Kidney tubule cell (primary cell): ENCODE data around the gene PARVB.

Experiments used
- DNase-seq: peaks from one replicate; pipeline ENCODE4 v3.0.0-alpha.2; 2018; ENCODE audit warnings: low spot score

The PARVB gene

DNA sequence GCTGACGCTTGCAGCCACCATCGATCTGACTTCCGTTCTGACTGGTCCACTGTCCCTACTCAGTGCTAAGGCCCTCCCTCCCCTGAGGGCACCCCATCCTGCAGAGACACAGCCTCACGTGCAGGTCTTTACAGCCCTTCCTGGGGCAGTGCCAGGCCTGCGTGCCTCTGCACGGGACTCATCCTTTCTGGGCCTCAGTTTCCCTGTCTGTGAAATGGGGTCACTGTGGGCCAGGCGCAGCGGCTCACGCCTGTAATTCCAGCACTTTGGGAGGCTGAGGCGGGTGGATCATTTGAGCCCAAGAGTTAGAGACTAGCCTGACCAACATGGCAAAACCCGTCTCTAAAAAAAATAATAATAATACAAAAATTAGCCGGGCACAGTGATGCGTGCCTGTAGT lies 138.9 kb downstream of the PARVB start:
- DNase-seq, result no peak

DNA sequence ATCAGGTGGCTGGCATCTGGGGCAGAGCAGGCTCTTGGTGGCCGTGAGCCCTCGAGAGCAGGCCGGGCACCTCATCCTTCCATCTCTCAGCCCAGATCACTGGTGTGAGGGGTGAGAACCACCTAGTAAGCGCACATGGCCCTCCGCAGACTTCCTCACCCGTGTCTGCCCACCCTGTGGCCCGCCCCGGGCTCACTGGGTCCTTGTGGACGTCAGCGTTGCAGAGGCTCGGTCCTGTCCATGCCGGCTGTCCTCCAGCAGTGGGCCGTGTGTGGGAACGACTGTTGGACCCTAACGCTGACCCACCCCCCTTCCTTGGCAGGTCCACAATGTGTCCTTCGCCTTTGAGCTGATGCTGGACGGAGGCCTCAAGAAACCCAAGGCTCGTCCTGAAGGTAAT lies 139.4 kb downstream of the PARVB start:
- DNase-seq, result no peak

DNA sequence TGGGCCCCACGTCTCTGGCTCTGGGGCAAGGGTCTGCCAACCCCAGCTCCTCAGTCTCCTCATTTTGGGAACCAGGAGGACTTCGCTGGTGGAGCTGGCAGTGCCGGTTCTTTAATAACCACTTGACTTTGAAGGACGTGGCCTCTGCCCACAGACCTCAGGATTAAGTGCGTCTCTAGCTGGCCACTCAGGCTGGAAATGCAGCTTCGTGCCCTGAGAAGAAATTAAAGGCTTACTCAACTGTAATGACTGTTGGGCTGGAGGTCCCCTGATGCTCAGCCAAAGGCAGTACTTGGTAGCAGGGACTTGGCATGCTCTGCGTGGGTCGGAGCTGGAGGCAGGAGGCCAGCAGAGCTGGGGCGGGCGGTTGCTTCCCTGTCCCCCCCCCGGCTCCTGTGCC lies 139.9 kb downstream of the PARVB start:
- no peak for DNase-seq

DNA sequence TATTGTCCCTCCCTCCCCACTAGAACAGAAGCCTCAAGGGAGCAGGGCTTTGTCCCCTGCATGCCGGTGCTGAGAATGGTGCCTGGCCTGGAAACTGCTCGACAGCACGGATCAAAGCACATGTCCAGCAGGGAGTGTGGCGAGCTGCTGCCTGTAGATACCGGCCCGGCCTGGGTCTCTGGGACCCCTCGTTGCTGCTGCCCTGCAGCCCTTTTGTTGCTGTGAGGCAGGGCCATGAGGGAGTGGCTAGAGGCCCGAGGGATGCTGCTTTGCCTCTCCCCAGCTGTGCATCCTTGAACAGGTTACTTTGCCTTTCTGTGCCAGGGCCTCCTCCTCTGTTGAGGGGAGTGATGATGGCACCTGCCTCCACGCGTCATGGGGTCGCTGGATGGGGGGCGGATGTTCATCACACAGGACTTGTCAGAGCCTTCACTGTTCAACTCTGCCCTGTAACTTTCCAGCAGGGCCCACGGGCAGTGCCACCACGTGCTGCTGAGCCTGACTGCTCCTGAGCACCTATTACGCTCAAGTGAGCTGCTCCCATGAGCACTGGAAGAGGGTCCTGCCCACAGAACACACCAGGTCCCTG lies 141.3 kb downstream of the PARVB start:
- DNase-seq, result no peak

DNA sequence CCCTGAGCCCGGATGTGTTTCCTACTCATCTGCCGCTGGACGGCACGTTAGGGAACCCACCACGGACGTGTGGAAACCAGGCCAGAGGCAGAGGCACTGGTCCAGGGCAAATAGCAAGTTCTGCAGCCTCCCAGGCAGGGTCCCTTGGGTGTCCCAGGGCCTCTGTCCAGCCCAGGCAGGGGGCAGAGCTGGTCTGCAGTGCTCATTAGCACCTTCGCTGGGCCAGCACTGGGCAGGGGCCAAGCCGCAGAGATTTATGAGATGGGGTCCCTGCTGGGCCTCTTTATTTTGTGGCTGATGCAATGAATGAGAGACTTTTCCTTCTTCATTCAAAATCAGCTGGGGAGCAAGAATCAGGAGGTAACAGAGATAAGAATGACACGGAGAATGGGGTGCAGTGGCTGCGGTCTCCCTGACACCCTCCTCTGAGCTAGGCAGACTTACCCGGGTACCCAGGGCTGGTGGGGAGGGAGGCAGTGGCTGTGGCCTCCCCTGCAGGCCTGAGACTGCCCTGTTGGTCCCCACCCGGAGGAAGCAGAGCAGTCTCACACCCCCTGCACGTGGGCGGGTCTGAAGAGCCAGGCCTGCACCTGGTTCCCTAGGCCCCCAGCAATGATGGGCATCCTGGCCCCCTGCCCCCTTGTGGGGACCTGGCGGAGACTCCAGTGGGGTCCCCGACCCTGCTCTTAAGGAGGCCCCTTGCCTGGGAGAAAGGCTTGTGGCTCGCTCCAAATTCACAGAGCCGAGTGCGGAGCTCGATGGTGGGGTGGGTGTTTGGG lies 142.6 kb downstream of the PARVB start:
- DNase-seq, result no peak

- DNase-seq, result no peak
These were observed 143.4 kb downstream of the PARVB start for GRCh38 chr22:44167501-44167900.

DNA sequence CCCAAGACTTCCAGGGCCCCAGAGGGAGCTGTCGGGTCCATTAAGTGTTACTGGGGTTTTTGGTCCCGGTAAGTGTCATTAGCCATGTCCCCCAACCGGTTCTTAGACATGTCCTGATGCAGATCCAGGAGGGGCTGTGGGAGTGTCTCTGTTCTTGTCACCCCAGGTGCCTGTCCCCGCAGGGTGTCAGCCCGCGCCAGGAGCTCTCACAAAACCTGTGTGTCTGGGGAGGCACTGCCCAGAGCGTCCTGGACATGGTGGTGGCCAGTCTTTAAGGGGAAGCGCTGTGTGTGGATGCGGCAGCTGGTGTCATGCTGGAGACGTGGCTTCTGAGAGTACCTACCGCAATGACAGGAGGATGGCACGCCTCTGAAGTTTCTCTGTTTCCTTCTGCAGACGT lies 144.1 kb downstream of the PARVB start:
- no peak for DNase-seq

- DNase-seq, result no peak
These were observed 146.4 kb downstream of the PARVB start for GRCh38 chr22:44170470-44170869.

DNA sequence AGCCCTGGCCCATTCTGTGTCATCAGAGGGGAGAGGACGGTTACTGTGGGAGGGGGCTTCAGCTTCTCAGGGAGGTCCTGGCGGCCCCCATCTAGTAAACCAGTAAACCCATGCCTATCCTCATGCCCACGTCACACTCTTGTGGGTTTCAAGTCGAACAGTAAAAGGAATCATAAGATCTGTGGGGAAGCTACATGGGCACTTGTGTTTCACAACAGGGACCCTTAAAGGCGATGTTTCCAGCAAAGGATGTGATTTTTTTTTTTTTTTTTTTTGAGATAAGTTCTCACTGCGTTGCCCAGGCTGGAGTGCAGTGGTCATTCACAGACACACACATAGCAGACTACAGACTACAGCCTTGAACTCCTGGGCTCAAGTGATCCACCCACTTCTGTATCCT lies 147.5 kb downstream of the PARVB start:
- DNase-seq, result no peak

- DNase-seq, result no peak
These were observed 148.4 kb downstream of the PARVB start for GRCh38 chr22:44172370-44173108.

- DNase-seq, result no peak
These were observed 149.1 kb downstream of the PARVB start for GRCh38 chr22:44173154-44173553.

DNA sequence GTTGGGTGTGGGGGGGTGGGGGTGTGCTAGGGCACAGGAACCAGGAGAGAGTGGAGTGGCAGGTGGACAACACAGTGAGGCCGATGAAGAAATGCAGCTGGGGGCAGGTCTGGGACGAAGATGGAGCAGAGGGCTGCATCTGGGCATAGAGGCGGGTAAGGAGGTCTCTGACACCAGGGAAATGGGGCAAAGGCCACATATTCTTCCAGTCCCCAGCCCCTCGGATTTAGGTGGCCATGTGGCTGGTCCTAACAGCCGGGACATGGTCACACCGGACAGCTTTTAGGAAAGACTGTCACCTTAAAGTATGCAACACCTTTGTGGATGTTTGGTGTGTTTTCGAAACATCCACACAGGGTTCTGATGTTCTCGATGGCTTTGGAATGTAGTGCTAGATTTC lies 151.6 kb downstream of the PARVB start:
- DNase-seq, result no peak

DNA sequence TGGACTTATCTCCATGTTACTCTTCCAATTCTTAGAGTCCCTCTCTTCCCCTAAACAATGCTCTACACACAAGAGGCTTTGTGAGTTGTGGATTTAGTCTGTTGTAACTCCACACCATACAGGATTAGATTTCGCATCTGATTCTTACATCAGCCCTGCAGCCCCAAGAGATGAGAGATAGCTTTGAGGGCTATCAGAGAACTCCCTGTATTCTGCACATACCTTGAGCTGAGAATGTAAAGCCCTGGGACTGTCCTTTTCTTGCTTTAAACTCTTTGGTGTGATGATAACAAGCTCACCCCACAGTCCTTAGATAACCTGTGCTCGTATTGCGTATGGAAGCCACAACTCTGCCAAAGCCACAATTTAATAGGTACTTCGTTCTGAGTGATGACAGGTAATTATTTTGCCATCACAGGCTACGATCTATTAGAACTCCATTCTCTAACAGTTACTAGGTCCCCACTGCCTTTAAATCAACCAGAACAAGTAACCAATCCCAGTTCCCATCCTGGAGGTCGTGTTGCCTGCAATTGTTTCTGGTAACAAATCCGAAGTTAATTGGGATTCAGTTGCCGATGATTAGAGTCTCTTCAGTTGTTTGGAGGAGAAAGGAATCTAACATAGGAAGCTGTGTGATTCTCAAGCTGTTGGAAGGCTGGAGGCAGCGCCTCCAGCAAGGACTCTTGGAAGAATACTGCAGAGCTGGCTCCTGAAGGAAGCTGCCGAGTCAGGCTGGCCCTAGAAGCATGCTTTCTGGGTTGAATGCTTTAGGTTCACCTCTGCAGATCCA lies 155.3 kb downstream of the PARVB start:
- DNase-seq, result no peak

- no peak for DNase-seq
These were observed 156.0 kb downstream of the PARVB start for GRCh38 chr22:44179989-44180705.

DNA sequence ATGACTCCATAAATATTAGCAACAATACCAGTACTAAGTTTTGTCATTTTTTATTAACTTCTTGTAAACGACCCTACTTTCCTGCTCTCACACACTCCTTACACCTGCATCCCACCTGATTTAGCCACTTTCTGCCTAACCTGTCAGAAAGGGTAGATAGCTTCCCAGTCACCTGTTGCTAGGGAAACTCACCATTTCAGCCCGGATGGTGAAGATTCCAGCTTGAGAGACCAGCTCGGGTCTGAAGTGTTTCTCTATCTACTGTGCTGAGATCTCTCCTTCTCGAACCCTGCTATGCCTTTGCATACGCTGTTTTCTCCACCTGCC lies 156.6 kb downstream of the PARVB start, which contains the start of gene PARVG:
PARVG (plus strand) TSS at position 220 of the 327 bp plus-strand sequence. CDS start 2,405 bp downstream, outside the sequence.
- DNase-seq, result no peak

DNA sequence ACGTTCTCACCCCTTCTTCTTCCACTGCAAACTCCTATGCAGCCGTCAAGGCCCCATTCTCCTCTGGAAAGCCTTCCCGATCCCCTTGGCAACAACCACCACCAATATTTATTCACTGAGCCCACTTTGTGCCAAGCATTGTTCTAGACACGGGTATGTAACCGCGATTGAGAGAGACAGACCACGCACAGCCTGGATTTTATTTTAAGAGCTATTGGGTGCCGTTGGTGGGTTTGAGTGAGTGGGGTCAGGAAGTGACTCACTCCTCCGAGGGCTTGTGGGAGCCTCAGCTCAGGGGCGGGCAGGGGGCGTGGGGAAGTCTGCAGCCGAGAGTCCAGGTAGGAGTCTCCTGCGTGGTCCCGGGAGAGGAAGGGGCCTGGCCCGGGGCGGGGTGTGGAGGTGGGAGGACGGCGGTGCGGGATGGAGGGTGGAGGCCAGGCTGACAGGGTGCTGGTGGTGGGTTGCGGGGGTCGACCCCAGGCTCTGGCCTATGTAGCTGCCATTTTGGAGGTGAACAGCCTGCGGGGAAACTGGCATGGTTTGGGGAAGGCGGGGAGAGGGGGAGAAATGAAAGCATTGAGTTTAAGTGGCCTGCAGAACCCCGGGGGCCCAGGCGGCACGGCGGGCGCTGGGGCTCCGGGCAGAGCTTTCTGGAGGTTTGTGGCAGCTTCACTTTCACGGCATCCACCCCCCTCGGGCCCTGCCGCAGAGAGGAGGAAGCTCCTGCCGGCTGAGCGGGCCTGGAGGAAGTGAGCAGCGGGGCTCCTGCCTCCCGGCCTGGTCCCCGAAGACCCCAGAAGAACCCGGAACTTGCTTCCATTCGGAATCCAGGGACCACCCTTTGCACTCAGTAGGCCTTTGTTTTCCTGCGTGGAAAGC lies 157.2 kb downstream of the PARVB start:
- DNase-seq, result no peak

GRCh38 chr22:44181912-44182587 lies 157.9 kb downstream of the PARVB start:
- no peak for DNase-seq

DNA sequence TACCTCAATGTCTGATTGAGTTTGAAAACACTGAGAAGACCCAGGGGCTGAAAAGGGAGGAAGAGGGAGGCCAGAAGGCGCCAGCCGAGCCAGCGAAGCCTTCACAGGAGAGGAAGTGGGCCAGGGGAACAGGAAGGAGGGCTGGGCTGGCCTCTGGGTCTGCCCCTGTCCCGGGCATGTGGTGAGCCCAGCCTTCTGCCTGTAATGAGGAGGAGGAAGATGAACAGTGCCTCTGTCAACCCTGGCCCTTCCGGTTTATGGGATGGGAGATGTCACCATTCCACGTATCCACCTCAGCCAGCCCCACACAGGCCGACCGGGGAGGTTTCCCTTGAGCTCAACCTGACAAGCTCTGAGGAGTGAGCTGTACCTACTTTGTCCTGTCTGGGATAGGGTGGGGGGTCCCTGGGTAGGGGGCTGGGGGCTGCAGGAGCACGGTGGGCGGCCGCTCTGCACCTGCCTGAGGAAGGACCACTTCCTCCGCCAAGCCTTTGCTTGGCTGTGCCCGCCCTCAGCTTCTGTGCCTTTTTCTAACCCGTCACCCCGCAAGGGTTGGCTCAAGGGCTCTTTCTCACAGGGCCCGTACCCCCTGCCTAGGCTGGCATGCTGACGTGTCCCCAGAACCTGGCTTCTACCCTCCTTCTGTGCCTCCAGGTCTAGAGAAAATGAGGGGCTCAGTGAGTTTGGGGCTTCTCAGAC lies 158.6 kb downstream of the PARVB start:
- DNase-seq, result no peak

GRCh38 chr22:44183287-44183588 lies 159.1 kb downstream of the PARVB start:
- DNase-seq, result no peak

GRCh38 chr22:44184006-44184405 lies 159.9 kb downstream of the PARVB start:
- DNase-seq, result no peak
